SK-N-MC (cell line): Measurements from ENCODE around the gene MLC1.

Experiments used
- DNase-seq: peaks from one replicate; pipeline ENCODE4 v3.0.0-alpha.2; 2011; ENCODE audit warnings: low read depth, low spot score
- H3K27ac ChIP-seq: fragments of 200-600 bp; sonication (generic); 2 replicates; pipeline ENCODE4 v1.5.1; 2016; ENCODE audit warnings: mixed run types
- H3K36me3 ChIP-seq: fragments of 200-600 bp; sonication (generic); 2 replicates; pipeline ENCODE4 v1.6.1; 2017; ENCODE audit warnings: antibody characterized with exemption, low read length, mixed read lengths; ENCODE audit not compliant: insufficient read depth
- H3K4me3 ChIP-seq: fragments of 200-600 bp; sonication (generic); 2 replicates; pipeline ENCODE4 v1.5.1; 2016
- H3K9ac ChIP-seq: fragments of 200-600 bp; sonication (generic); 2 replicates; pipeline ENCODE4 v1.8.0; 2017; ENCODE audit warnings: mixed run types, mixed read lengths; ENCODE audit not compliant: insufficient read length
- H3K9me3 ChIP-seq: fragments of 200-600 bp; sonication (generic); 2 replicates; pipeline ENCODE4 v1.6.1; 2017; ENCODE audit warnings: low read depth, mild to moderate bottlenecking, antibody characterized with exemption, low read length, moderate library complexity, mixed read lengths
- EZH2 ChIP-seq: fragments of 200-600 bp; sonication (generic); IDR thresholded peaks from one replicate; pipeline ENCODE4 v1.6.1; 2017; ENCODE audit warnings: antibody characterized with exemption
- FOXP2 ChIP-seq: optimal IDR thresholded peaks from 2 replicates; pipeline ENCODE3; 2011; ENCODE audit warnings: mild to moderate bottlenecking, moderate library complexity; ENCODE audit not compliant: insufficient read depth; ENCODE audit errors: extremely low read length, control extremely low read depth
- POLR2AphosphoS5 ChIP-seq: IDR thresholded peaks from 2 replicates; pipeline ENCODE4 v1.6.1; 2012; ENCODE audit warnings: mild to moderate bottlenecking, low read depth, low read length, borderline replicate concordance

MLC1 gene

GRCh38 chr22:50049299-50050195, 35.7 kb downstream of the MLC1 start:
- DNase-seq, result no peak
- no peaks in the 10 kb centered on the region for H3K36me3 ChIP-seq
- no peak overlapping the region for H3K27ac ChIP-seq
- no peak overlapping the region for H3K4me3 ChIP-seq
- no peaks in the 10 kb centered on the region for H3K9me3 ChIP-seq
- no peak overlapping the region for H3K9ac ChIP-seq
- TF ChIP-seq EZH2 (no peak), POLR2AphosphoS5 (no peak), FOXP2 (no peak)

- no peak for DNase-seq
- H3K36me3 ChIP-seq, result no peaks in the 10 kb centered on the region
- H3K4me3 ChIP-seq, result no peak overlapping the region
- H3K9ac ChIP-seq, result no peak overlapping the region
- no peaks in the 10 kb centered on the region for H3K9me3 ChIP-seq
- TF ChIP-seq EZH2, result no peak
- TF ChIP-seq POLR2AphosphoS5, result no peak
- TF ChIP-seq FOXP2, result no peak
- H3K27ac ChIP-seq, result no peak overlapping the region
Observed at GRCh38 chr22:50048836-50049235, 36.4 kb downstream of the MLC1 start.

GRCh38 chr22:50048061-50048765, 37.0 kb downstream of the MLC1 start:
- Histone ChIP-seq H3K9me3 (no peaks in the 10 kb centered on the region), H3K4me3 (no peak overlapping the region), H3K9ac (no peak overlapping the region), H3K27ac (no peak overlapping the region), H3K36me3 (no peaks in the 10 kb centered on the region)
- DNase-seq, result no peak
- TF ChIP-seq FOXP2 (no peak), EZH2 (no peak), POLR2AphosphoS5 (no peak)

GRCh38 chr22:50047346-50047745, 37.9 kb downstream of the MLC1 start:
- H3K36me3 ChIP-seq, result no peaks in the 10 kb centered on the region
- DNase-seq, result no peak
- TF ChIP-seq FOXP2 (no peak), POLR2AphosphoS5 (no peak), EZH2 (no peak)
- H3K27ac ChIP-seq, result no peak overlapping the region
- no peak overlapping the region for H3K9ac ChIP-seq
- no peak overlapping the region for H3K4me3 ChIP-seq
- H3K9me3 ChIP-seq, result no peaks in the 10 kb centered on the region

DNA sequence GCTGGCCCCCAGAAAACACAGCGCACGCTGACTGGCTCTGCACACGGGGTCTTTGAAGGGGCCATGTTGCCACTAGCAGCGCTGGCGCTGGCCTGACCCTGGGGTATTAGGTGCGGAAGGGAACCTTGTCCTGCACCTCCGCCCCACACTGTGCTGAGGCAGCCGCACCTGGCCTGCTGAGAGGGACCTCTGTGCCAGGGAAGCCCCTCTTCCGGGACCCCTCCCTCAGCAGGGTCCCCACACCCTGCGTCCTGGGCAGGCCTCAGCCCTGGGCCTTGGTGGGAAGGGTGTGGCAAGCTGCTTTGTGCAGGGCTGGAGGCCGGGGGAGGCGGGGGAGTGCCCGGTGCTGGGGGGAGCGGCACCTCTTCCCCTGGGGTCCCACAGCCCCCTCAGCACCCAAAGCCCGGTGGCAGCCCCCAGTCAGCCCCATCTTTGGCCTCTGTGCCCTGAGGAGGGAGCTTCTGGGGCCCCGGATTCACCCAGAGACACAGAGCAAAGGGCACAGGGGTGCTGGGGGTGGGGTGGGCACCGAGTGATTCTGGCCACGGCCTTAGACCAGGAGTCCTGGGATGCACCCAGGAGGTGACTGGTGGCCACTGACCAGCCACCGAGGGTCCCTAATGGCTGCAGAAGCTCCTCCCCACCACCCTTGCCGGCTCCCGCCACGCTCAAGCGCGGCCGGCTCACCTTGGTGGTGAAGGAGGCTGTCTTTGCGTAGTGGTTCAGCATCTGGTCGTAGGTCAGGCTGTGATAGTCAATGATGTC, 38.6 kb downstream of the MLC1 start:
- H3K36me3 ChIP-seq, result no peaks in the 10 kb centered on the region
- H3K9ac ChIP-seq, result no peak overlapping the region
- H3K9me3 ChIP-seq, result no peaks in the 10 kb centered on the region
- no peak for TF ChIP-seq FOXP2
- TF ChIP-seq EZH2, result no peak
- TF ChIP-seq POLR2AphosphoS5, result no peak
- no peak overlapping the region for H3K27ac ChIP-seq
- no peak overlapping the region for H3K4me3 ChIP-seq
- no peak for DNase-seq

GRCh38 chr22:50046019-50046415, 39.2 kb downstream of the MLC1 start:
- no peaks in the 10 kb centered on the region for H3K9me3 ChIP-seq
- H3K27ac ChIP-seq, result no peak overlapping the region
- no peak for DNase-seq
- no peak overlapping the region for H3K9ac ChIP-seq
- TF ChIP-seq POLR2AphosphoS5 (no peak), FOXP2 (no peak), EZH2 (no peak)
- no peak overlapping the region for H3K4me3 ChIP-seq
- no peaks in the 10 kb centered on the region for H3K36me3 ChIP-seq

- no peak for TF ChIP-seq FOXP2
- TF ChIP-seq POLR2AphosphoS5, result no peak
- Histone ChIP-seq H3K9ac (no peak overlapping the region), H3K9me3 (no peaks in the 10 kb centered on the region), H3K36me3 (no peaks in the 10 kb centered on the region), H3K27ac (no peak overlapping the region), H3K4me3 (no peak overlapping the region)
- no peak for DNase-seq
Observed at GRCh38 chr22:50045211-50046018, 39.8 kb downstream of the MLC1 start.
